Measurements from ENCODE around the gene SSB.
"Not testable (repeated sequence)": the region's sequence is repeated elsewhere in the genome, so short reads cannot be mapped to it uniquely, and the experiment has no call there.

SSB gene

GRCh38 chr2:169828141-169828811 is 29.6 kb downstream of the SSB start:
- peak; percentile 31 to 36 (median 35) for DNase-seq (ENCODE audit: low read depth in 3 of 3)

GRCh38 chr2:169834401-169834800 is 35.7 kb downstream of the SSB start:
- no peak for DNase-seq (ENCODE audit: low read depth in 3 of 3)

GRCh38 chr2:169838743-169839489 is 40.2 kb downstream of the SSB start:
- no peak for DNase-seq (ENCODE audit: low read depth in 3 of 3)

- no peak for DNase-seq (ENCODE audit: low read depth in 3 of 3)
Observed at GRCh38 chr2:169839954-169840746, 41.5 kb downstream of the SSB start.

GRCh38 chr2:169840747-169841142 is 42.1 kb downstream of the SSB start:
- no peak for DNase-seq (ENCODE audit: low read depth in 3 of 3)

GRCh38 chr2:169841625-169842024 is 43.0 kb downstream of the SSB start:
- DNase-seq (ENCODE audit: low read depth in 3 of 3), result not testable (repeated sequence)

GRCh38 chr2:169845016-169845415 is 46.3 kb downstream of the SSB start:
- no peak for DNase-seq (ENCODE audit: low read depth in 3 of 3)

- not testable (repeated sequence) for DNase-seq (ENCODE audit: low read depth in 3 of 3)
Observed at GRCh38 chr2:169848959-169849693, 50.5 kb downstream of the SSB start.

GRCh38 chr2:169849710-169850109 is 51.0 kb downstream of the SSB start:
- no peak for DNase-seq (ENCODE audit: low read depth in 3 of 3)

GRCh38 chr2:169853041-169853668 is 54.5 kb downstream of the SSB start:
- DNase-seq (ENCODE audit: low read depth in 3 of 3), result no peak

- DNase-seq (ENCODE audit: low read depth in 3 of 3), result not testable (repeated sequence)
Observed at GRCh38 chr2:169855281-169856258, 56.9 kb downstream of the SSB start.

GRCh38 chr2:169859423-169859822 is 60.8 kb downstream of the SSB start:
- no peak for DNase-seq (ENCODE audit: low read depth in 3 of 3)

- no peak for DNase-seq (ENCODE audit: low read depth in 3 of 3)
Observed at GRCh38 chr2:169860149-169860548, 61.5 kb downstream of the SSB start.
